ENCODE results near the gene KRT85.

GRCh38 chr12:52313461-52313860 lies 53.8 kb downstream of the KRT85 start:
- TF ChIP-seq, protein P1, sequence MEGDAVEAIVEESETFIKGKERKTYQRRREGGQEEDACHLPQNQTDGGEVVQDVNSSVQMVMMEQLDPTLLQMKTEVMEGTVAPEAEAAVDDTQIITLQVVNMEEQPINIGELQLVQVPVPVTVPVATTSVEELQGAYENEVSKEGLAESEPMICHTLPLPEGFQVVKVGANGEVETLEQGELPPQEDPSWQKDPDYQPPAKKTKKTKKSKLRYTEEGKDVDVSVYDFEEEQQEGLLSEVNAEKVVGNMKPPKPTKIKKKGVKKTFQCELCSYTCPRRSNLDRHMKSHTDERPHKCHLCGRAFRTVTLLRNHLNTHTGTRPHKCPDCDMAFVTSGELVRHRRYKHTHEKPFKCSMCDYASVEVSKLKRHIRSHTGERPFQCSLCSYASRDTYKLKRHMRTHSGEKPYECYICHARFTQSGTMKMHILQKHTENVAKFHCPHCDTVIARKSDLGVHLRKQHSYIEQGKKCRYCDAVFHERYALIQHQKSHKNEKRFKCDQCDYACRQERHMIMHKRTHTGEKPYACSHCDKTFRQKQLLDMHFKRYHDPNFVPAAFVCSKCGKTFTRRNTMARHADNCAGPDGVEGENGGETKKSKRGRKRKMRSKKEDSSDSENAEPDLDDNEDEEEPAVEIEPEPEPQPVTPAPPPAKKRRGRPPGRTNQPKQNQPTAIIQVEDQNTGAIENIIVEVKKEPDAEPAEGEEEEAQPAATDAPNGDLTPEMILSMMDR (conservative IDR thresholded peaks at IDR 0.05; ENCODE audit: low read depth, low read length) = no peak
- TF ChIP-seq EZH2 (IDR thresholded peaks at IDR 0.05; ENCODE audit: borderline replicate concordance, low read depth, low read length, poor library complexity, severe bottlenecking) = no peak

Measured in A673 (cell line).